ENCODE measurements around the gene MATCAP1. TPM values are rescaled to one million over a fixed set of nuclear protein-coding genes. Genes with fewer than 3 reads are reported as not detected.

The MATCAP1 gene
- total and polyA plus RNA-seq, 10 of the 15 experiments (the other 5 are each of a cell fraction or from before 2014, with no cell fraction given): 2.8 to 25.8 (median 8.6) TPM

DNA sequence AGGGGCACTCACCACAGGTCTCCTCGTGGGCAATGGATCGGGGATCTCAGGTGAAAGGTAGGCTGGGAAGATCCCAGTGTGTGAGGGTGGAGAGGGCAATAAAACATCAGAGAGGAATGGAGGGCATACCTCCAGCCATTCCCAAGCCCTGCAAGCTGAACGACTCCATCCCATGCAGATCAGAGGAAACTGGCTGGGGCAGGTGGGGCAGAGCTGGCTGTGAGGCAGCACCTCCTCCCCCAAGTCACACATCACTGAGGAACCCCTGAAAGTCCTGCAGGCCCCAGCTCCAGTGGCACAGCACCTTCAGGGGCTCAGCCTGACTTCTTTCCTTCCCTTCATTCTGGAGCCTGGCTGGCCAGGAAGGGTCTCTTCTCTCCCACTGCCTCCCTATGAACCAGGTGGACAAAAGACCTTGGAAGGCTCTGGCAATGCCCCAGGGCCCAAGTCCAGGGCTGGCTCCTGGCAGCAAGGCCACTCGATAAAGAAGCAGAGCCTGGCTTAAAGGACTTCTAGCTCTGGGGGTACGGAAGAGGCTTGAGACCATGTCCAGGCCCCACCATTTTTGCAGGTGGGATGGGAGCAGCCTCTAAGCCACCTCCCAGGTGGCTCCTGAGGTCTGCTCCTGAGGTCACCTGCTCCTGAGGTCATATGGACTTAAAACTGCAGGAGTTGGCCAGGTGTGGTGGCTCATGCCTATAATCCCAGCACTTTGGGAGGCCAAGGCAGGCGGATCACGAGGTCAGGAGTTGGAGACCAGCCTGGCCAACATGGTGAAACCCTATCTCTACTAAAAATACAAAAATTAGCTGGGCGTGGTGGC lies 29.6 kb upstream of the MATCAP1 start (continued):
- TF ChIP-seq, protein P1, sequence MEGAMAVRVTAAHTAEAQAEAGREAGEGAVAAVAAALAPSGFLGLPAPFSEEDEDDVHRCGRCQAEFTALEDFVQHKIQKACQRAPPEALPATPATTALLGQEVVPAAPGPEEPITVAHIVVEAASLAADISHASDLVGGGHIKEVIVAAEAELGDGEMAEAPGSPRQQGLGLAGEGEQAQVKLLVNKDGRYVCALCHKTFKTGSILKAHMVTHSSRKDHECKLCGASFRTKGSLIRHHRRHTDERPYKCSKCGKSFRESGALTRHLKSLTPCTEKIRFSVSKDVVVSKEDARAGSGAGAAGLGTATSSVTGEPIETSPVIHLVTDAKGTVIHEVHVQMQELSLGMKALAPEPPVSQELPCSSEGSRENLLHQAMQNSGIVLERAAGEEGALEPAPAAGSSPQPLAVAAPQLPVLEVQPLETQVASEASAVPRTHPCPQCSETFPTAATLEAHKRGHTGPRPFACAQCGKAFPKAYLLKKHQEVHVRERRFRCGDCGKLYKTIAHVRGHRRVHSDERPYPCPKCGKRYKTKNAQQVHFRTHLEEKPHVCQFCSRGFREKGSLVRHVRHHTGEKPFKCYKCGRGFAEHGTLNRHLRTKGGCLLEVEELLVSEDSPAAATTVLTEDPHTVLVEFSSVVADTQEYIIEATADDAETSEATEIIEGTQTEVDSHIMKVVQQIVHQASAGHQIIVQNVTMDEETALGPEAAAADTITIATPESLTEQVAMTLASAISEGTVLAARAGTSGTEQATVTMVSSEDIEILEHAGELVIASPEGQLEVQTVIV (IDR thresholded peaks at IDR 0.05; ENCODE audit: borderline replicate concordance, partially characterized antibody): no peak
- TF ChIP-seq, protein P2, sequence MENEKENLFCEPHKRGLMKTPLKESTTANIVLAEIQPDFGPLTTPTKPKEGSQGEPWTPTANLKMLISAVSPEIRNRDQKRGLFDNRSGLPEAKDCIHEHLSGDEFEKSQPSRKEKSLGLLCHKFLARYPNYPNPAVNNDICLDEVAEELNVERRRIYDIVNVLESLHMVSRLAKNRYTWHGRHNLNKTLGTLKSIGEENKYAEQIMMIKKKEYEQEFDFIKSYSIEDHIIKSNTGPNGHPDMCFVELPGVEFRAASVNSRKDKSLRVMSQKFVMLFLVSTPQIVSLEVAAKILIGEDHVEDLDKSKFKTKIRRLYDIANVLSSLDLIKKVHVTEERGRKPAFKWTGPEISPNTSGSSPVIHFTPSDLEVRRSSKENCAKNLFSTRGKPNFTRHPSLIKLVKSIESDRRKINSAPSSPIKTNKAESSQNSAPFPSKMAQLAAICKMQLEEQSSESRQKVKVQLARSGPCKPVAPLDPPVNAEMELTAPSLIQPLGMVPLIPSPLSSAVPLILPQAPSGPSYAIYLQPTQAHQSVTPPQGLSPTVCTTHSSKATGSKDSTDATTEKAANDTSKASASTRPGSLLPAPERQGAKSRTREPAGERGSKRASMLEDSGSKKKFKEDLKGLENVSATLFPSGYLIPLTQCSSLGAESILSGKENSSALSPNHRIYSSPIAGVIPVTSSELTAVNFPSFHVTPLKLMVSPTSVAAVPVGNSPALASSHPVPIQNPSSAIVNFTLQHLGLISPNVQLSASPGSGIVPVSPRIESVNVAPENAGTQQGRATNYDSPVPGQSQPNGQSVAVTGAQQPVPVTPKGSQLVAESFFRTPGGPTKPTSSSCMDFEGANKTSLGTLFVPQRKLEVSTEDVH (IDR thresholded peaks at IDR 0.05; ENCODE audit: low read depth, partially characterized antibody): no peak
- TF ChIP-seq EED (IDR thresholded peaks at IDR 0.05; ENCODE audit: low read depth) (no peak), RB1 (IDR thresholded peaks at IDR 0.05; ENCODE audit: borderline replicate concordance) (no peak), SMAD5 (IDR thresholded peaks at IDR 0.05; ENCODE audit: low read depth) (no peak)

DNA sequence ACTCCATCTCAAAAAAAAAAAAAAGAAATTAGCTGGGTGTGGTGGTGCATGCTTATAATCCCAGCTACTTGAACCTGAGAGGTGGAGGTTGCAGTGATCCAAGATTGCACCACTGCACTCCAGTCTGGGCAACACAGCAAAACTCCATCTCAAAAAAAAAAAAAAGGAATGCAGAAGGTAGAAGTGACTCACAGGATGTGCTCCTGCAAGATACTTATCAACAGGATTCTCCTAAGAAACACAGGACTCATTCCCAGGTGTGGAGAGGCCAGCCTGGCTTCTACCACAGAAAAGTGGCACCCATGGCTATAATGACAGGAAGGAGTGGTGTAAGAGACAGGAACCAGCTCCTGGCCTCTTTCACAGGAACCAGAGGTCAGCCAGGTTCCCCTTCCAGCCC lies 29.0 kb upstream of the MATCAP1 start:
- H2AFZ ChIP-seq (ENCODE audit: control insufficient read depth, low read depth, low read length): no peak overlapping the region
- H3K9ac ChIP-seq (ENCODE audit: control insufficient read depth, insufficient read depth, low read length): no peak overlapping the region
- TF ChIP-seq DPF2 (IDR thresholded peaks at IDR 0.05): no peak
- no peak for TF ChIP-seq NR2F1 (conservative IDR thresholded peaks at IDR 0.05)
- TF ChIP-seq, protein P3, sequence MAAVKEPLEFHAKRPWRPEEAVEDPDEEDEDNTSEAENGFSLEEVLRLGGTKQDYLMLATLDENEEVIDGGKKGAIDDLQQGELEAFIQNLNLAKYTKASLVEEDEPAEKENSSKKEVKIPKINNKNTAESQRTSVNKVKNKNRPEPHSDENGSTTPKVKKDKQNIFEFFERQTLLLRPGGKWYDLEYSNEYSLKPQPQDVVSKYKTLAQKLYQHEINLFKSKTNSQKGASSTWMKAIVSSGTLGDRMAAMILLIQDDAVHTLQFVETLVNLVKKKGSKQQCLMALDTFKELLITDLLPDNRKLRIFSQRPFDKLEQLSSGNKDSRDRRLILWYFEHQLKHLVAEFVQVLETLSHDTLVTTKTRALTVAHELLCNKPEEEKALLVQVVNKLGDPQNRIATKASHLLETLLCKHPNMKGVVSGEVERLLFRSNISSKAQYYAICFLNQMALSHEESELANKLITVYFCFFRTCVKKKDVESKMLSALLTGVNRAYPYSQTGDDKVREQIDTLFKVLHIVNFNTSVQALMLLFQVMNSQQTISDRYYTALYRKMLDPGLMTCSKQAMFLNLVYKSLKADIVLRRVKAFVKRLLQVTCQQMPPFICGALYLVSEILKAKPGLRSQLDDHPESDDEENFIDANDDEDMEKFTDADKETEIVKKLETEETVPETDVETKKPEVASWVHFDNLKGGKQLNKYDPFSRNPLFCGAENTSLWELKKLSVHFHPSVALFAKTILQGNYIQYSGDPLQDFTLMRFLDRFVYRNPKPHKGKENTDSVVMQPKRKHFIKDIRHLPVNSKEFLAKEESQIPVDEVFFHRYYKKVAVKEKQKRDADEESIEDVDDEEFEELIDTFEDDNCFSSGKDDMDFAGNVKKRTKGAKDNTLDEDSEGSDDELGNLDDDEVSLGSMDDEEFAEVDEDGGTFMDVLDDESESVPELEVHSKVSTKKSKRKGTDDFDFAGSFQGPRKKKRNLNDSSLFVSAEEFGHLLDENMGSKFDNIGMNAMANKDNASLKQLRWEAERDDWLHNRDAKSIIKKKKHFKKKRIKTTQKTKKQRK (IDR thresholded peaks at IDR 0.05; ENCODE audit: low read depth, low read length): no peak
- TF ChIP-seq TCF3 (IDR thresholded peaks at IDR 0.05; ENCODE audit: borderline replicate concordance, insufficient read depth, low read depth, low read length): no peak
- no peak for TF ChIP-seq RB1 (IDR thresholded peaks at IDR 0.05; ENCODE audit: borderline replicate concordance)
- TF ChIP-seq ZNF384 (IDR thresholded peaks at IDR 0.05; ENCODE audit: borderline replicate concordance, low read depth, low read length): no peak
- TF ChIP-seq MTA3 (IDR thresholded peaks at IDR 0.05; ENCODE audit: borderline replicate concordance, low read length): no peak
- H3K9me3 ChIP-seq (replicated peaks; ENCODE audit: control insufficient read depth, insufficient read depth, low read length): no peaks in the 10 kb centered on the region
- no peaks in the 10 kb centered on the region for H3K36me3 ChIP-seq (ENCODE audit: control insufficient read depth in 2 of 2, insufficient read depth in 2 of 2, low read length in 1 of 2)
- no peak overlapping the region for H3K4me2 ChIP-seq (ENCODE audit: control insufficient read depth, insufficient read depth)
- H4K20me1 ChIP-seq (ENCODE audit: control insufficient read depth, insufficient read depth): no peaks in the 10 kb centered on the region
- FAIRE-seq (no peak), ATAC-seq (no peak), DNase-seq (ENCODE audit: low read depth, low spot score) (no peak)
- H3K4me3 ChIP-seq: no peak overlapping the region
- CTCF ChIA-PET: no interaction called here
- BruUV-seq (replicated peaks): no TSS peak
- no peaks in the 10 kb centered on the region for H3K4me1 ChIP-seq (ENCODE audit: control insufficient read depth, insufficient read depth, low read length)
- RAD21 ChIA-PET (ENCODE audit: unreplicated experiment): no interaction called here
- intact Hi-C loops (cut with micrococcal nuclease; ENCODE audit: unreplicated experiment) (no loop called here), in situ Hi-C loops (cut with MboI) (no loop called here)
- H3K27ac ChIP-seq (ENCODE audit: control insufficient read depth, insufficient read depth): no peak overlapping the region
- no peaks in the 10 kb centered on the region for H3K27me3 ChIP-seq (replicated peaks in 1 of 2; ENCODE audit: control insufficient read depth in 2 of 2, insufficient read depth in 2 of 2, low read length in 1 of 2)
- SMC1A ChIA-PET (ENCODE audit: uncharacterized antibody, unreplicated experiment): interaction anchor here (1.0 kb wide), 1 partner anchor 253 kb away, joined by 3 read pairs; no protein-coding TSS in a partner anchor
- no peaks in the 10 kb centered on the region for H3K79me2 ChIP-seq (ENCODE audit: control insufficient read depth, insufficient read depth, low read length)
- POLR2A ChIA-PET: no interaction called here
